GM12874 (cell line): Measurements from ENCODE around the gene H3-3A.

ENCODE experiments used
- CTCF ChIP-seq: IDR thresholded peaks from 2 replicates; pipeline ENCODE4 v1.5.1; 2011; ENCODE audit warnings: low read depth, mild to moderate bottlenecking, control low read depth, low read length, moderate library complexity; ENCODE audit not compliant: insufficient read depth

The H3-3A gene

GRCh38 chr1:226038661-226039060 lies 23.9 kb upstream of the H3-3A start:
- no peak for TF ChIP-seq CTCF

GRCh38 chr1:226041419-226041818 lies 21.1 kb upstream of the H3-3A start:
- no peak for TF ChIP-seq CTCF

- TF ChIP-seq CTCF, result no peak
These were observed 17.9 kb upstream of the H3-3A start for GRCh38 chr1:226044514-226045101.

GRCh38 chr1:226046240-226046639 lies 16.3 kb upstream of the H3-3A start:
- no peak for TF ChIP-seq CTCF

GRCh38 chr1:226047495-226047894 lies 15.0 kb upstream of the H3-3A start:
- TF ChIP-seq CTCF, result no peak

- TF ChIP-seq CTCF, result no peak
These were observed 13.6 kb upstream of the H3-3A start for GRCh38 chr1:226048886-226049285.

GRCh38 chr1:226050133-226050532 lies 12.4 kb upstream of the H3-3A start:
- no peak for TF ChIP-seq CTCF

GRCh38 chr1:226051365-226051764 lies 11.2 kb upstream of the H3-3A start:
- no peak for TF ChIP-seq CTCF
